HG02798 (cell line): ENCODE measurements around the gene MYH9.
A peak's percentile ranks its signal among the peaks of the same experiment; 100 is the strongest.

Experiments used
- ATAC-seq: cut with Tn5 transposase; IDR thresholded peaks from one replicate; pipeline ENCODE4 v1.9.1; 2021; ENCODE audit warnings: mild to moderate bottlenecking; ENCODE audit not compliant: unreplicated experiment, poor library complexity

The MYH9 gene

GRCh38 chr22:36321797-36322601 is 65.8 kb downstream of the MYH9 start:
- no peak for ATAC-seq

GRCh38 chr22:36320553-36320952 is 67.2 kb downstream of the MYH9 start:
- ATAC-seq: no peak

DNA sequence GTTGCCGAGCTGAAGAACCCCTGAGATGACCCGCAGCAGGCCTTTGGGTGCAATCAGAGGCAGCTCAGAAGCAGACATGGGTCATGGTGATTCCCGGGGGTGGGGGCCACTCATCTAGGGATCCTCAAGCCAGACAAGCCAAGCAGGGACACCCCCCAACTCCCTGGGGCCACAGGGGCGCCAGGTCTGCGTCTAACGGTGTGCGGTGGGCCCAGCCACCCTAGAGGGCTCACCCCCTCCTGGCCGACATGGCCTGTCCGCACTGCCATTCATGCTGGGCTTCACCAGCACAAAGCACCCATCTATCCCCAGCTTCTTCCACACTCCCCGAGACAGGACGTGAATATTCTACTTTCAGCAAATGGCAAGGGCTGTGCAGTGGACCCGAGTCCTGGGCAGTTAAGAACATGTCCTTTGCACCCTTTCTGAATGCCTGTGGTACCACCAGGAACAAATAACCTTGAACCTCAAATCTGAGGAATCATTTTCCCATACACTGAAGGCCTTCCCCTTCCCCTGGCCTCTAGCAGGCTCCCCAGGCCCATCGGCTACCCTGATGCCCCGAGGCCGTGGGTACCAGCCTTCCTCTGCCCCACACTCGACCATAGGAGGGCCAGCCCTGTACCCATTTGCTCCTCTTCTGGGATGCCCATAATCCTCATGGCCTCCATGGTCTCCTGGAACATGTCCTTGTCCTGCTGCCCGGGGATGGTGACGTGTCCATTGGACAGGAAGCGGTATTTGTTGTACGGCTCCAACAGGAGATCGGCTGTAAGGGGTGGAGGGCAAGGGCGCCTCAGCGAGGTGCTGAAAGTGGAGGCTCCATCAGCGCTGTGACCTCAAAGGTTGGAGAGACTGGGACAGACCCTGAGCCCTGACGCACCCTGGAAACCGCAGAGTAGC is 67.9 kb downstream of the MYH9 start:
- no peak for ATAC-seq

DNA sequence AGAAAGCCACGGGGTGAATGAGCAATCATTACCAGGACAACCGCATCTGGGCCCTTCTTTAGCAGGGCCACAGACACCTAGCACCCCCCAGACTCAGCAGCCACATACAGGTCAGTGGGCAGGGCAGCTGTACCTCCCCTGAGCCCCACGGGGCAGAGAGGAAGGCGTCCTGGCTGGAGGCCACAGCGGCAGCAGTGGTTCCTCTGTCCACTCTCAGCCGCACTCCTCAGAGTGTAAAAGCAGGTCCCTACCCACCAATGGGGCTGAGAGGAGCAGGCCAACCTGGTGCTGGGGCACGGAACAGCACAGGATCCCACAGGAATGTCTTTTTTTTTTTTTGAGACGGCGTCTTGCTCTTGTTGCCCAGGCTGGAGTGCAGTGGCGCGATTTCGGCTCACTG is 69.3 kb downstream of the MYH9 start:
- ATAC-seq: no peak

- ATAC-seq: no peak
Measured at GRCh38 chr22:36317658-36318271, 70.0 kb downstream of the MYH9 start.

GRCh38 chr22:36316419-36316818 is 71.3 kb downstream of the MYH9 start:
- ATAC-seq: no peak

- no peak for ATAC-seq
Measured at GRCh38 chr22:36315325-36315724, 72.4 kb downstream of the MYH9 start.

DNA sequence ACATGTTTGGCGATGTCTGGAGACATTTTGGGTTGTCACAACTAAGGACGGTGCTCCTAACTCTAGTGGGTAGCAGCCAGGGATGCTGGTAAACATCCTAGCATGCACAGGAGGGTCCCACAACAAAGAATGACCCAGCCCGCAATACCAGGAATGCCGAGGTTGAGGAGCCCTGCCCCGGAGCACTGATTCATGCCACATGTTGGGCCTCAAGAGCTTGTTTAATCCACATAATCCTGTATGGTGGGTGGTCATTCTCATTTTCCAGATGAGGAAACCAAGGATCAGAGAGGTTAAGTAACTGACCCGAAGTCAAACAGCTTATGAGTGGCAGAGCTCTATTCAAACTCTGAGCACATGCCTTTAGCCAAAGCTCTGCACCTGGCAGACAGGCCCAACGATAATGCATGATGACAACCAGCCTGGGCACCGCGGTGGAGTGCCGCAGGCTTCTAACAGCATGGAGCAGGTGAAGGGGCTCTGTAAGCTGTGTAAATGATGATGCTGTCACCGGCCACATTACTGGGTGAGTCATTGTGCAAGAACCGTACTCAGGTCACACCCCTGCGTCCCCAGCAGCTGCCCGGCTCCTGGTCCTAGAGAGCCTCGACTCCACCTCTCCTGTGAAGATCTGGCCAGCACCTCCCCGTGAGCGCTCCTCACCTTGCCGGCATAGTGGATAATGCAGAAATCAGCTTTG is 76.2 kb downstream of the MYH9 start:
- no peak for ATAC-seq

GRCh38 chr22:36308880-36309279 is 78.9 kb downstream of the MYH9 start:
- no peak for ATAC-seq

- no peak for ATAC-seq
Measured at GRCh38 chr22:36306227-36306626, 81.5 kb downstream of the MYH9 start.

GRCh38 chr22:36305813-36306212 is 82.0 kb downstream of the MYH9 start:
- no peak for ATAC-seq

- ATAC-seq: no peak
Measured at GRCh38 chr22:36304429-36304828, 83.3 kb downstream of the MYH9 start.

DNA sequence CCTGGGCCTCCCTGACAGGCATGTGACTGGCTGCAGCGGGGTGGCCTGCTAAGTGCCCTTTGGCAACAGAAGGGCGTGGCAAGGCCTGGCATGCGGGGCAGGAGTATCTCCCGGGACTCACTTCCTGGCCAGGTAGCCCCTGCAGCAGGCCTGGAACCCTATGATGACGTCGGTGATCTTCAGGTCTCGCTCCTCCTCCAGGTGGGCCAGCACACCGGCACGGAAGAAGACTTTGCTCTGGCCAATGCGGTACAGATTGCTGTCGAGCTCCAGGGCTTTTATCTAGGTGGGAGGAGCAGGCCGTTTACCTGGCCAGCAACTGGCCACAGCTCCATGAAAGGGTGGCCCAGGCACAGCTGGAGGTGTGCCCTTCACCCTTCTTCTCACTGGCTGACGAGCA is 83.9 kb downstream of the MYH9 start:
- no peak for ATAC-seq

DNA sequence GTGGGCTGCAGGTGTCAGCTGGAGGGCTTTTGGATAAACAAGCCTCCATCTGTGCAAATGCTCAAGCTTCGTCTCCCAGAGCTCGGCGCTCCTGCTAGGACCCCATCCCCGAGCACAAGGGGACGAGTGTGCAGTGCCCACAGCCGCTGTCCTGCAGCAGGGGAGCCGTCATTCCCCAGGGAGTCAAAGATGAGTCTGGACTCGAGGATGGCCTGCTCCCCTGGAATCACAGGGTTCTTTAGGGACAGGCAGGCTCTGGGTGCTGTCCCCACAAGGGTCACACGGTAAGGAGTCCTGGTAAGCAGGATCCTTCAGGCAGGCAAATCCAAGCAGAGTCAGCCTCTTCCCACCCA is 84.7 kb downstream of the MYH9 start:
- no peak for ATAC-seq

GRCh38 chr22:36302439-36303114 is 85.2 kb downstream of the MYH9 start:
- no peak for ATAC-seq

DNA sequence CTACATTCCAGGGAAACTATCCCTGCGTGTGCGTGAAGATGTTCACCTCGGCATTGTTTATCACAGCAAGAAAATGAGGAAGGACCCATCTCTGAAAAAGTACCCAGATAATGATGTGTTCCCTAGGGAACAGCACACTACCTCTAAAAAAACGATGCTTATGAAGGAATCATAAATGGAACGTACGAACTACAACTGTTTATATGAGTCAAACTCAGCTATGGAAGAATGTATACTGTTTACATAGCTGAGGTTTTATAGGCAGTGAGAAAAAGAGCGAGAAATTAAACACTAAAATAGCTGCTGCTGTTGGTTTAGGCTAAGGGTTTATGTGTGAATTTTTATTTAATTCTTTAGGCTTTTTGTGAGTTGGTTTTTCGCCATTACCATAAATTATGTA is 85.9 kb downstream of the MYH9 start:
- ATAC-seq: no peak

- ATAC-seq: peak; percentile 56
Measured at GRCh38 chr22:36301384-36301828, 86.4 kb downstream of the MYH9 start.

DNA sequence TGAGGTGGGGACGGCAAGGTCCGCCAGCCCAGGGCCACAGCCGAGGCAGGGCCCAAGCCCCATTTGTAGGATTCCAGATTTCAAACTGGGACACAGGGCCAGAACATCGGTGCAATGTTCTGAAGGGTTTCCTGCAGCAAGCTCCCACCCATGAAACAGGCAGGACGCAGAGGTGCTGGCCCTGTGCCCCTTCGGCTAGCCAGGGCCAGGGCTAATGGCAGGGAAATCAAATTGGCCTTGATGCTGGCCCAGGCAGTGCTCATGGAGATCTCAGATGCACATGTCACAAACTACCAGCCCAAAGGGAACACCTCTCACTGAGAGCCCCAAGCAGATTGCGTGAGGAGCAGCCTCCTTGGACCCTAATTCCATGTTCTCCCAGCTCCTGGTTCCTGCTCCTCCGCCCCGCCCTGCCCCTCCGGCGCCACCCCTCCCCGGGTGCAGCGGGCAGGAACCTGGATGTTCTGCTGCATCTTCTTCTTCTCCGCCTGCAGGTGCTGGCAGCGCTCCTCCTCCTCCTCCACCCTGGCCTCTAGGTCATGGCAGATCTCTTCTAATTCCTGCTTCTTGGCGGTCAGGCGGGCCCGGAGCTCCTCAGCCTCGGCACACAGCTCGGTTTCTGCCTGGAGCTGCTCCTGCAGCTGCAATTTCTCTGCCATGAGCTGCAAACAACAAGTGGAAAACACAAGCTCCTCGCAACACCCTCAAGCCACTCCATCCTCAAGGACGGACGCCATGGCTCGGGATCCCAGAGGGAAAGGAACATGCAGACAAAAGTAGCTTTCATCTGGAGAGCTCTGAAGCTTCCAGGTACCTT is 87.2 kb downstream of the MYH9 start:
- no peak for ATAC-seq

- ATAC-seq: no peak
Measured at GRCh38 chr22:36299911-36300310, 87.9 kb downstream of the MYH9 start.
